Gastroesophageal sphincter (tissue), 3 donors: ENCODE measurements around the gene KBTBD2.

Source experiments
- CTCF ChIP-seq, 4 experiments: fragments of 200-600 bp in 2 of 4; fragments of 450-650 bp in 2 of 4; sonication (generic) in 1 of 4; IDR thresholded peaks; one replicate each; pipeline ENCODE4 v1.5.1; 2017 to 2019; ENCODE audit warnings: antibody characterized with exemption in 4 of 4, mild to moderate bottlenecking in 2 of 4, moderate library complexity in 2 of 4
- EP300 ChIP-seq: sonication (generic); formaldehyde crosslinking; IDR thresholded peaks from one replicate; pipeline ENCODE4 v1.6.1; 2017; ENCODE audit warnings: antibody characterized with exemption, mild to moderate bottlenecking
- POLR2A ChIP-seq, 2 donors: fragments of 450-650 bp; IDR thresholded peaks; one replicate each; pipeline ENCODE4 v1.6.1; 2017; ENCODE audit warnings: antibody characterized with exemption in 2 of 2, mild to moderate bottlenecking in 2 of 2, moderate library complexity in 1 of 2
- POLR2AphosphoS5 ChIP-seq: sonication (generic); formaldehyde crosslinking; IDR thresholded peaks from one replicate; pipeline ENCODE4 v1.6.1; 2017; ENCODE audit warnings: antibody characterized with exemption

GRCh38 chr7:32915041-32915536 is 23.5 kb upstream of the KBTBD2 start:
- no peak for TF ChIP-seq EP300
- no peak for TF ChIP-seq CTCF (IDR thresholded peaks at IDR 0.05)
- no peak for TF ChIP-seq POLR2AphosphoS5
- no peak for TF ChIP-seq POLR2A (IDR thresholded peaks at IDR 0.05)
